Umbilical cord (tissue), 2 donors: ENCODE measurements around the gene PALLD. TPM values are rescaled to one million over a fixed set of nuclear protein-coding genes. Genes with fewer than 3 reads are reported as not detected.
A peak's percentile ranks its signal among the peaks of the same experiment; 100 is the strongest.
"Not testable (repeated sequence)": the region's sequence is repeated elsewhere in the genome, so short reads cannot be mapped to it uniquely, and the experiment has no call there.

Experiments
- DNase-seq: peaks from one replicate; pipeline ENCODE4 v3.0.0-alpha.2; 2015; ENCODE audit warnings: low spot score
- total RNA-seq: library from RNA; depleted of rRNA; stranded (reverse); fragments of >200 nt; gene quantifications from one replicate; pipeline ENCODE4 v1.2.3, GENCODE V29; 2014; ENCODE audit warnings: low replicate concordance; ENCODE audit not compliant: insufficient read depth

PALLD gene
- total RNA-seq, 1 donor from 2014 or later, result 441 TPM

DNA sequence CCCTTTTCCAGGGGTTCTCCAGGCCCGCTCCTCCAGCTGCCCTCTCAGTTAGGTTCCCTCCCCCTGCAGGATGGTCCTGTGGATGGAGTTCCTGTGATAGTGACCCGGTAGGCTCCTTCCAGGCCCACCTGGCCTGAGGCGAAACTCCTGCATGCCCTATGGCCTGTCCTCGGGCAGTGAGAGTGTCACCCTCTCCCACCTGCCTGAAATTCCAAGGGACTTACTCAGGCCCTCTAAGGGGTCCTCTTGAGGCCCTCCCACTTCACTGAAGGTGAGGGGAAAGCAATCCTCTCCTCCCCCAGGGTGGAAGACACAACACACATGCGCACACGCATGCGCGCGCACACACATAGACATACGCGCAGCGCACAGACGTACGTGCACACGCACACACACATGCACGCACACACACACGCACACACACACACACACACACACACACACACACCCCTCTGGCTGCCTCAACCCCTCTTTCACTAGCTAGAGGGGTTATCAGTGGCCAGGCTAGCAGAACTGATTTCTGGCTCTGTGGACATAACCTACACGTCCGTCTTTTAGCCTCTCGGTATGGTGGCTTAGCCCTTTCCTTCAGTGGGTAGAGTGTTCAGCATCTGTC lies 297.3 kb downstream of the PALLD start:
- no peak for DNase-seq

DNA sequence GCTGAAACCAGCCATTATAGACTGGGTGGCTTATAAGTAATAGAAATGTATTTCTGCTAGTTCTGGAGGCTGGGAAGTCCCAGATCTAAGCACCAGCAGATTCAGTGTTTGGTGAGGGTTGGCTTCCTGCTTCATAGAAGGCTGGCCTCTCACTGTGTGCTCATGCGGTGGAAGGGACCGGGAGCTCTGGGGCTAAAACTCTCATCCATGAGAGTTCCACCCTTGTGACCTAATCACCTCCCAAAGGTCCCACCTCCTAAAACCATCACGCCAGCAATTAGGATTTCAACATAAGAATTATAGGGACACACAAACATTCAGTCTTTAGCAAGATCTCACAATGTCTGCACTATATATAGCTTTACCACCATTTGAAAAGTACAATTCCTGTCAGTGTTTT lies 298.0 kb downstream of the PALLD start:
- DNase-seq, result no peak

GRCh38 chr4:168795346-168795745 lies 298.5 kb downstream of the PALLD start:
- DNase-seq, result no peak

DNA sequence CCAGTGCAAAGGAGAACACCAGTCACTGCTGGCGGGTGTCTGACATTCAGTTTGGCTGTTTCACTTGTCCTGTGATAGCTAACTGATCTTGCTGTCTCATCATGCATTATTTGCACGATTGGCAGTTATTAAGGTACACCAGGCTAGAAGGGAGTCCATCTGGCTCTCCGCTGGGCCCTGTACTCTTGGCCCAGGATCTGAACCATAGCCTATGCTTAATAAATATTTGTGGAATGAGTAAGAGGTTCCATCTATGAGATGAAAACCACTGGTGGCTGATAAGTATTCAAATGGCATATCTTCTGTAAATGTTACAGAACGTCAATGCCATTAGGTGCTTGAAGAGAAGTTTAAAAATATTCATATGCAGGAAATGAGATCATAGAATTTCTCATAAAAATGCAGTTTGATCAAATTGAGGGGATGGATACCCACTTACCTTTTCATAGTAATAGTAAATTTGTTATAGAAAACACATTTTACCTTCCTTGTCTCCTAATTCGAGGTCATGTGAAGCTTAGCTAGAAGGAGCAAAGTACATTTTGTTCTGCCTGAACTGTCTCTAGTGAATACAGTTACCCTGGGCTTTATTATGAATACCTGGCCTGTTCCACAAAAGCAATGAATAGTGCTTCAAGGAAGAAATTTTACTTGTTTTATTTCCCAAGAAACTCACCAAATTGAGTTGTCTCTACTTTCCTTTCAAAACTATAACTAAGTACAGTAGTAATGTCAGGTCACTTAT lies 299.7 kb downstream of the PALLD start:
- DNase-seq, result peak; percentile 45

DNA sequence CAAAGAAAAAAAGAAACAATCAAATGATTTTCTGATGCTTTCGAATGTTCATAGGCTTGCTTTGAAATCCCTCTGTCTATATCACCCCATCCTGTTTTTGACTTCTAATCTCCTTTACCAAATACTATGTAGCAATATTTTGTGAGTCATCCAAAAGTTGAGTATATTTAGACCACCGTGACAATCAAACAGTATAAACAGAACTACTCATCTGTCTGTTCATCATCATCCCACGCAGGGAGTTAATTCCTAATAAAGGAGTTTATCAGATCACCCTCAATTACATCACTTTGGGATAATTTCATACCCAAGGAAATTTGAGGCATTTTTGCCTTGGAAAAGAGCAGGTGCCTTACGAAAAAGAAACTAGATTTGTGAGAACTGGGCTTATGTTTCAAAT lies 300.3 kb downstream of the PALLD start:
- peak; percentile 53 for DNase-seq

GRCh38 chr4:168797738-168798375 lies 301.0 kb downstream of the PALLD start:
- no peak for DNase-seq

DNA sequence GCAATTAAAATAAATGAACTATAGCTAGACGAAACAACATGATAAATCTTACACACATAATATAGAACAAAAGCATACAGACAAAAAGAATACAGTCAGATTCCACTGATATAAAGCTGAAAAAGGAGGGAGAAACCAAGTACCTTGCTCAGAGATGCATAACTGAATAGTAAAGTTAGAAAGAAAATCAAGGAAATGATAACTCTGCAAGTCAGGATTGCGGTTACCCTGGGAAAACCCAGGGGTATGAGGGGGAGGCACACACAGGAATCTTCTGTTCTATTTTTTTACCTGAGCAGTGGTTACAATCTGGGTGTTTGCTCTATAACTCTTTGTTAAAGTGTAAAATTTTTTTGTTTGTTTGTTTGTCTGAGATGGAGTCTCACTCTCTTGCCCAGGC lies 304.1 kb downstream of the PALLD start:
- DNase-seq, result no peak

- no peak for DNase-seq
Measured at GRCh38 chr4:168802222-168802621, 305.4 kb downstream of the PALLD start.

DNA sequence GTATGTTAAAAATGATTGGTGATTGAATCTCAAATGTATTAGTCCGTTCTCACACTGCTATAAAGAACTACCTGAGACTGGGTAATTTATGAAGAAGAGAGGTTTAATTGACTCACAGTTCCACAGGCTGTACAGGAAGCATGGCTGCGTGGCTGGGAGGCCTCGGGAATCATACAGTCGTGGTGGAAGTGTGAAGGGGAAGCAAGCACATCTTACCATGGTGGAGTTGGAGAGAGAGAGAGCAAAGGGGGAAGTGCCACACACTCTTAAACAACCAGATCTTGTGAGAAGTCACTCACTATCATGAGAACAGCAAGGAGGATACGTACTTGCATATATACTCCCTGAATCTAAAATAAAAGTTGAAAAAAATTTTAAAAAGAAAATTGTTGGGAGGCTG lies 306.2 kb downstream of the PALLD start:
- DNase-seq, result not testable (repeated sequence)

GRCh38 chr4:168803732-168804131 lies 306.9 kb downstream of the PALLD start:
- DNase-seq, result peak; percentile 13

DNA sequence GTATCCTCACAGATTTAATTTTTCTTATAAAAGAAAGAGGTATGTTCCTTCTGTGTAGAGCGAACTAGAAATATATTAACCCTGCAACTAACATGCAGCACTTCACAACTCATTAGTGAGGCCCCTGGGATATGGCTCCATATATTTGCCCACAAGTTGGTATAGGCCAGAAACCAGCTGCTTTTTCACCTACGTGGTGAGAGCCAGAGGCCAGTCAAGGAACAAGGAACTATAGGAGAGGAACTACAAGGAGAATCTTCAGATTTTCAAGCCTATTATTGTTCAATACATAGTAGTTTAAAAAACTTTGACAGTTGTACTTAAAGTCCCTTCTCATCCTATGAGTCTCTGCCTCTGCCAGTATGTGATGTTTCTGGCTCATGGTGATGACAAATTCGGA lies 307.3 kb downstream of the PALLD start:
- DNase-seq, result no peak

GRCh38 chr4:168805341-168805740 lies 308.5 kb downstream of the PALLD start:
- peak; percentile 21 for DNase-seq

GRCh38 chr4:168806247-168806646 lies 309.4 kb downstream of the PALLD start:
- DNase-seq, result not testable (repeated sequence)

DNA sequence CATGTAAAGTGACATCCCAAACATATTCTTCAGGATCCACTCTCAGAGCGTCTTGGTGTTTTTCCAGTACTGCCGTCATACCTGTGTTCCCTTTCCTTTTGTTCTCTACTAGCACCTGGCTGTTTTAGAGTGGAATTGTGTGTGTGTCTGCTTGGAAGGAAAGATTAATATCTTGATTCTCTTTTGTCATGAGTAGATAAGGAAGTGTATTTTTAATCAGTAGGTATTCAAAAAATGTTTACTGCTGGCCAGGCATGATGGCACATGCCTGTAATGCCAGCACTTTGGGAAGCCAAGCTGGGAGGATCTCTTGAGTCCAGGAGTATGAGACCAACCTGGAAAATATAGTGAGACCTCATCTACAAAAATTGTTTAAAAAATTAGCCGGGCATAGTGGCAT lies 314.4 kb downstream of the PALLD start:
- no peak for DNase-seq

DNA sequence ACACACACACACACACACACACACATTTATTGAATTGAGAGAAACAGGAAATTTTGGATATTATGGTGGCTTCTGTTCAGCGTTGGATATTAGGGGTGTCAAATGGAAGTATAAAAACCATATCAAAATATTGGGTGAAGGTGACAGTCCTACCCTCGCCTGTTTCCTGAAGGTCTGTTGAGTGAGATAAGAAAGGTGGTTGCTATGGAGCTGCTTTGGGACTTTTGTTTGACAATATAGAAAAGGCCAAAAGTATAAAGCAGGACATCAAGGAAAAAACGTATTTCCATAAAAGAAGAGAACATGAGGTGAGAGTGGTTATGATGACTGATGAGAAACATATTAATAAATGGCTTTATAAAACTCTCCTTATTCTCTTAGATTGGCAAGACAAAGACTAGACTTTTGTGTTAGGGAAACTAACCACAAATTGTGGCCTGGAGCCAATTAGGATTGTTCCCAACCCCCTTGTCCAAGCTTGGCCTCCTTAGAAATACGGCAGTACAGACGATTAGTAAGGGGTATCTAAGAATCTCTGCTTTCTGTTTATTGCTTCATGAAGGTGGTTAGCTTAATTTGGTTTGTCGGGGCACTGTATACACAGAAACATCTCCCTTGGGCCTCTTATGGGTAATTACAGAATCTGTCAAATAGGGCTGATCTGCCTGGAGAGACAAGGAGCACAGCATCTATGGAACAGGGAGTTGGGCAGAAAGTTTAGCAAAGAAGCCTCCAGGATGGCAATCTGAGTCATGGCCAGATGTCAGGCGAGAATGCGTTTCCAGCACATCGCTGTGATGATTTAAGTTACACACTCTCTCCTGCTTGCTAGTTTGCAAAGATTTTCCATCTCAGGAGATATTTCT lies 315.2 kb downstream of the PALLD start:
- peak; percentile 82 for DNase-seq

DNA sequence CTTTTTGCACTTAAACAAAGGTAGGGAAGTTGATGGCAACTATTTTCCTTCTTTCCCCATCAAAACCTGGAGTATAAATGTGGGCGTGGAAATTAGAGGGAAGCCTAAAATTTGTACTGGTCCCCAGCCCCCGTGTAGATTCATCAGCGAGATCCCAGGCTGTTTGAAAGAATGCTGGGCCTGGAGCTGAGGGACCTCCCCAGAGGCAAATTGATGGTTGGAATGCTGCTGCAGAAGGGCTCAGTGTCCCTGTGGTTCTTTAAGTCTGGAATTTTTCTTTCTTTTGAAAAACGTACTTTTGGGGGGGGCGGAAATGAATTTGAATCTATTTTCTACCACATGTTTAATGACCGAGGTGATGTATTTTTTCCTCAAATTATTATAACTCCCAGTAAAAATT lies 316.0 kb downstream of the PALLD start:
- peak; percentile 40 for DNase-seq

DNA sequence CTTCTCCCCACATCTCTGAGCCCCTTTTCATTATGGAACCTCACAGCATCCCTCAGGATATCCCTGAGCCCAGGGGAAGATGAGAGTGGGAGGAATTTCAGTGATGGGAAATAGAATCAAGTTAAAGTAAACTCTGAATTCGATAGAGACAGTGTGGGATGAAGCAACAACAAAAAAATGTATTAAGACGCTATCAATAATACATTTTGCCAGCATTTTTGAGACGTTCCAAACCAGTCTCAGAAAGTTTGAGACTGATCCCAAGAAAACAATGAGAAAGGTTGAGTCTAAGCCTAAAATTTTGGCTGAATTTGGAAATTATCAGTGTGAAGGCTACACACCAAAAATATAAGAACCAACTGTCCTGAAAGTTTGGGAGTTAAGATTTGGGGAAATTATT lies 317.0 kb downstream of the PALLD start:
- no peak for DNase-seq

GRCh38 chr4:168815379-168816345 lies 318.8 kb downstream of the PALLD start:
- peak; percentile 87 for DNase-seq

GRCh38 chr4:168817370-168817769 lies 320.5 kb downstream of the PALLD start:
- DNase-seq, result no peak

DNA sequence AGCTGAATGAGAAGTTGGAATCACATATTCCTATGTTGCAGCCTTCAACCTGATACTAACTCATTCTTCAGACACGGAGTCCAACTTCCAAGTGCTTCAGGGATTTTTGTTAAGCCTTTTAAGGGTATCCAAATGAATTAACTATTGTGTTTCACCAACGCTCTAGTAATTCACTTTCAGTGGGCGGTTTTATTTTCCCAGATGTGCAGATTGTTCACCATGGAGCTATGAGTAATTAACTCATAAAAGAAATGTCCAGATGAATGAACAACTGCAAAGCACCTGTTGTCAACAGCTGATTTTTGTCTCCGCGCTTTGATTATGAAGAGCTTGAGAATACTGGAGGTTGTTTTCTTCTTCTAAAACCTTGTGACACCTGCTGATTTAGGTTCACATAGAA lies 325.6 kb downstream of the PALLD start:
- no peak for DNase-seq

DNA sequence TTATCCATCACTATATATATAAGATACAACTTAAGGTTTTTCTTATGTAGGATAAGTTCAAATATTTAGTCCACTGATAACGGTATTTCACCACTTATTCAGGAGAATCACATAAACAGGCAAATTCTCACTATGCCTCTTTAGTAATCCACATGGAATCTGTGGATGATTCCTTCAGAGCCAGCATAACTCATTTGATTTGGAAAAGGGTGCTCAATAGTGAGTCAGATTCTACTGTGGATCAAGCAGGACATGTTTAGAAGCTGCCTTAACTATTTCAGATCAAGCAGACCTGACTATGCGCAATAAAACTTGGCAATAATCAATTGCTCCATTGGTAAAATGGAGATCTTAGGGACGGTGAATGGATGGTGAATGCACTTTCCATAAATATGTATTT lies 329.1 kb downstream of the PALLD start:
- DNase-seq, result peak; percentile 77
